GM12878 (cell line): ENCODE results near the gene SRC. TPM values are rescaled to one million over a fixed set of nuclear protein-coding genes. Genes with fewer than 3 reads are reported as not detected.

Source experiments
- ATAC-seq: fragments of 200-7000 bp; cut with Tn5 transposase; 3 replicates; pipeline ENCODE4 v1.9.1; 2020; ENCODE audit warnings: mild to moderate bottlenecking, moderate library complexity
- BruUV-seq: library from RNA; stranded (reverse); fragments of 400-500 nt; replicated peaks from 2 replicates; lab custom pipeline; 2021; lab: Mats Ljungman, UMichigan
- CTCF ChIA-PET: fragments of 300-600 bp; sonication (Branson Sonifier 250); formaldehyde crosslinking; extraction: SDS; loops from one replicate; lab custom pipeline; 2021; ENCODE audit warnings: inconsistent platforms; lab: Yijun Ruan, JAX
- POLR2A ChIA-PET: fragments of 350-600 bp; formaldehyde crosslinking; extraction: SDS; loops from one replicate; lab custom pipeline; 2021; ENCODE audit warnings: inconsistent platforms; lab: Charles Lee
- RAD21 ChIA-PET: fragments of 300-600 bp; sonication (Branson Sonifier 250); formaldehyde crosslinking; loops from one replicate; lab custom pipeline; 2023; ENCODE audit warnings: antibody characterized with exemption; ENCODE audit not compliant: unreplicated experiment; lab: Charles Lee
- SMC1A ChIA-PET: fragments of 300-600 bp; sonication (Branson Sonifier 250); formaldehyde crosslinking; loops from one replicate; lab custom pipeline; 2023; ENCODE audit not compliant: unreplicated experiment, uncharacterized antibody; lab: Charles Lee
- DNase-seq: peaks from one replicate; pipeline ENCODE4 v3.0.0-alpha.2; 2011; ENCODE audit warnings: low read depth, low spot score
- FAIRE-seq: peaks from 3 replicates; lab custom pipeline; 2011; peaks lifted over from hg19 to GRCh38; lab: Jason Lieb, UNC
- H2AFZ ChIP-seq: 2 replicates; pipeline ENCODE4 v1.6.0; 2011; ENCODE audit warnings: low read depth, low read length, control low read depth; ENCODE audit not compliant: control insufficient read depth
- H3K27ac ChIP-seq: 2 replicates; pipeline ENCODE4 v1.5.1; 2011; ENCODE audit warnings: control low read depth; ENCODE audit not compliant: control insufficient read depth, insufficient read depth
- H3K27me3 ChIP-seq, 2 experiments: replicated peaks in 1 of 2; 2 replicates each; pipeline versions ENCODE4 v1.6.0 to v1.6.1; 2011; ENCODE audit warnings: low read length in 1 of 2; ENCODE audit not compliant: control insufficient read depth in 2 of 2, insufficient read depth in 2 of 2
- H3K36me3 ChIP-seq, 2 experiments: 2 replicates each; pipeline ENCODE4 v1.5.1; 2011; ENCODE audit warnings: low read length in 1 of 2; ENCODE audit not compliant: control insufficient read depth in 2 of 2, insufficient read depth in 2 of 2
- H3K4me1 ChIP-seq: 2 replicates; pipeline ENCODE4 v1.6.1; 2011; ENCODE audit warnings: mild to moderate bottlenecking, low read length, moderate library complexity, mixed read lengths; ENCODE audit not compliant: control insufficient read depth, insufficient read depth
- H3K4me2 ChIP-seq: 2 replicates; pipeline ENCODE4 v1.6.0; 2011; ENCODE audit warnings: control low read depth; ENCODE audit not compliant: control insufficient read depth, insufficient read depth
- H3K4me3 ChIP-seq: fragments of 200-600 bp; sonication (generic); 2 replicates; pipeline ENCODE4 v1.5.1; 2016
- H3K79me2 ChIP-seq: 2 replicates; pipeline ENCODE4 v1.6.0; 2011; ENCODE audit warnings: low read length; ENCODE audit not compliant: control insufficient read depth, insufficient read depth
- H3K9ac ChIP-seq: 2 replicates; pipeline ENCODE4 v1.8.0; 2011; ENCODE audit warnings: low read length, control low read depth, mixed read lengths; ENCODE audit not compliant: control insufficient read depth, insufficient read depth
- H3K9me3 ChIP-seq: replicated peaks from 3 replicates; pipeline ENCODE4 v1.5.1; 2011; ENCODE audit warnings: mild to moderate bottlenecking, low read length; ENCODE audit not compliant: control insufficient read depth, insufficient read depth
- H4K20me1 ChIP-seq: 2 replicates; pipeline ENCODE4 v1.6.0; 2011; ENCODE audit not compliant: control insufficient read depth, insufficient read depth
- ASH2L ChIP-seq: fragments of 300-600, 200-600 bp; sonication (generic); IDR thresholded peaks from 2 replicates; pipeline ENCODE4 v1.6.1; 2017; ENCODE audit warnings: low read depth, mild to moderate bottlenecking, borderline replicate concordance
- CHD1 ChIP-seq: IDR thresholded peaks from 2 replicates; pipeline ENCODE4 v1.6.1; 2012; ENCODE audit warnings: low read depth, low read length, improper control_type of control experiment
- EGR1 ChIP-seq, 2 experiments: IDR thresholded peaks; 1 replicate in 1 of 2; 2 replicates in 1 of 2; pipeline ENCODE4 v1.6.1; 2011 to 2012; ENCODE audit warnings: low read depth in 2 of 2, low read length in 2 of 2, borderline replicate concordance in 1 of 2, mild to moderate bottlenecking in 1 of 2, moderate library complexity in 1 of 2
- FOXK2 ChIP-seq: fragments of 450-650 bp; IDR thresholded peaks from 2 replicates; pipeline ENCODE4 v1.6.1; 2017; ENCODE audit warnings: mild to moderate bottlenecking, moderate library complexity
- HDGF ChIP-seq: fragments of 450-650 bp; IDR thresholded peaks from 2 replicates; pipeline ENCODE4 v1.6.1; 2016; ENCODE audit warnings: antibody characterized with exemption
- RCOR1 ChIP-seq: conservative IDR thresholded peaks from 2 replicates; pipeline ENCODE4 v1.6.1; 2012; ENCODE audit warnings: low read depth, low read length, improper control_type of control experiment
- SIN3A ChIP-seq: IDR thresholded peaks from 2 replicates; pipeline ENCODE4 v1.6.1; 2012; ENCODE audit warnings: low read depth, low read length, improper control_type of control experiment
- SMAD5 ChIP-seq: IDR thresholded peaks from 2 replicates; pipeline ENCODE4 v1.6.1; 2016; ENCODE audit warnings: antibody characterized with exemption, low read depth
- SPI1 ChIP-seq: IDR thresholded peaks from 2 replicates; pipeline ENCODE4 v1.6.1; 2011; ENCODE audit warnings: low read depth, mild to moderate bottlenecking, low read length, moderate library complexity, borderline replicate concordance; ENCODE audit not compliant: insufficient read depth
- SREBF1 ChIP-seq: IDR thresholded peaks from 2 replicates; pipeline ENCODE4 v1.6.1; 2012; ENCODE audit warnings: mild to moderate bottlenecking, low read length
- STAT1 ChIP-seq: fragments of 450-650 bp; conservative IDR thresholded peaks from 2 replicates; pipeline ENCODE4 v1.6.1; 2014; ENCODE audit warnings: antibody characterized with exemption, mild to moderate bottlenecking
- TAF1 ChIP-seq: IDR thresholded peaks from 2 replicates; pipeline ENCODE4 v1.6.1; 2011; ENCODE audit warnings: mild to moderate bottlenecking, low read depth, low read length, borderline replicate concordance
- TCF12 ChIP-seq: IDR thresholded peaks from 2 replicates; pipeline ENCODE4 v1.6.1; 2011; ENCODE audit warnings: low read depth, mild to moderate bottlenecking, low read length
- TCF3 ChIP-seq: IDR thresholded peaks from 2 replicates; pipeline ENCODE4 v1.6.1; 2012; ENCODE audit warnings: low read depth, mild to moderate bottlenecking, low read length, borderline replicate concordance; ENCODE audit not compliant: insufficient read depth
- TCF7 ChIP-seq: IDR thresholded peaks from 2 replicates; pipeline ENCODE4 v1.6.1; 2014; ENCODE audit warnings: antibody characterized with exemption, borderline replicate concordance
- YBX1 ChIP-seq: fragments of 450-650 bp; IDR thresholded peaks from 2 replicates; pipeline ENCODE4 v1.6.1; 2016; ENCODE audit warnings: antibody characterized with exemption
- in situ Hi-C: fragments of 300-500 bp; cut with MboI; formaldehyde crosslinking; loops from 9 replicates; pipeline ENCODE4 v1.14.3; 2018; ENCODE audit warnings: mixed read lengths
- intact Hi-C: fragments of 100-400 bp; cut with micrococcal nuclease; formaldehyde crosslinking; loops from one replicate; pipeline ENCODE4 v1.14.2; 2022; ENCODE audit not compliant: unreplicated experiment
- polyA plus RNA-seq, 11 experiments: library from polyadenylated mRNA; depleted of rRNA in 4 of 11; unstranded in 6 of 11; stranded (reverse) in 5 of 11; fragments of >200 nt; fragmentation: Nextera tagmentation in 4 of 11; fragmentation: Illumina TruSeq in 1 of 11; extraction: Ambion mirVana in 4 of 11; extraction: Trizol in 1 of 11; gene quantifications; 1 replicate in 1 of 11; 2 replicates in 10 of 11; pipeline versions ENCODE4 v1.2.1 to v1.2.3, GENCODE V29; 2011 to 2016; ENCODE audit warnings: inconsistent platforms in 2 of 11, missing spikeins in 2 of 11, low read depth in 1 of 11
- total RNA-seq, 4 experiments: library from RNA; depleted of rRNA in 3 of 4; stranded (reverse); fragments of >200 nt in 3 of 4; fragmentation: Illumina TruSeq in 1 of 4; extraction: Trizol in 1 of 4; gene quantifications; 2 replicates each; pipeline versions ENCODE4 v1.2.1 to v1.2.3, GENCODE V29; 2013 to 2021
- TF ChIP-seq, protein P1 (sequence below): fragments of 450-650 bp; IDR thresholded peaks from 2 replicates; pipeline ENCODE4 v1.6.1; 2017; ENCODE audit warnings: mild to moderate bottlenecking, moderate library complexity
- TF ChIP-seq, protein P2 (sequence below): IDR thresholded peaks from 2 replicates; pipeline ENCODE4 v1.6.1; 2012; ENCODE audit warnings: low read depth, low read length, improper control_type of control experiment
- TF ChIP-seq, protein P3 (sequence below): IDR thresholded peaks from 2 replicates; pipeline ENCODE4 v1.6.1; 2011; ENCODE audit warnings: mild to moderate bottlenecking, low read depth, low read length, moderate library complexity; ENCODE audit not compliant: insufficient replicate concordance

Gene SRC
- total and polyA plus RNA-seq, 10 of the 15 experiments (the other 5 are each of a cell fraction or from before 2014, with no cell fraction given), result 0.60 to 71.3 (median 27.2) TPM

DNA sequence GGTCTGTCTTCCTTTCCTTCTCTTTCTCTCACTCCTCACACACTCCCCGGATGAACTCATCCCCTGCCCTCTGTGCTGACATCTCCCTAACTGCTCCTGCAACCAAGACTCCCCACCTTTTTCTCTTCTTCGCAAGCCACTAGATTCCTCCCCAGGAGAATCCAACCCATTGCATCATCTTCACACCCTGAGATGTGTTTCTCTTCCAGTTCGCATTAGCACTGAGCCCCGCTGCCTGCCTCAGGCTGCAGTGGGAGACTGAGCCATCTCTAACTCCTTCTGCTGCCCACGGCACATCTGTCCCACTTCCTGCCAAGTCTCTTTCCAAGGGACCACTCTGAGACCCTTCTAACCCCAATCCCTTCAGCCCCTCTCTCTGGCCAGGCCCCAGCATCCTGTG, 107.9 kb downstream of the SRC start (continued):
- TF ChIP-seq, protein P1, sequence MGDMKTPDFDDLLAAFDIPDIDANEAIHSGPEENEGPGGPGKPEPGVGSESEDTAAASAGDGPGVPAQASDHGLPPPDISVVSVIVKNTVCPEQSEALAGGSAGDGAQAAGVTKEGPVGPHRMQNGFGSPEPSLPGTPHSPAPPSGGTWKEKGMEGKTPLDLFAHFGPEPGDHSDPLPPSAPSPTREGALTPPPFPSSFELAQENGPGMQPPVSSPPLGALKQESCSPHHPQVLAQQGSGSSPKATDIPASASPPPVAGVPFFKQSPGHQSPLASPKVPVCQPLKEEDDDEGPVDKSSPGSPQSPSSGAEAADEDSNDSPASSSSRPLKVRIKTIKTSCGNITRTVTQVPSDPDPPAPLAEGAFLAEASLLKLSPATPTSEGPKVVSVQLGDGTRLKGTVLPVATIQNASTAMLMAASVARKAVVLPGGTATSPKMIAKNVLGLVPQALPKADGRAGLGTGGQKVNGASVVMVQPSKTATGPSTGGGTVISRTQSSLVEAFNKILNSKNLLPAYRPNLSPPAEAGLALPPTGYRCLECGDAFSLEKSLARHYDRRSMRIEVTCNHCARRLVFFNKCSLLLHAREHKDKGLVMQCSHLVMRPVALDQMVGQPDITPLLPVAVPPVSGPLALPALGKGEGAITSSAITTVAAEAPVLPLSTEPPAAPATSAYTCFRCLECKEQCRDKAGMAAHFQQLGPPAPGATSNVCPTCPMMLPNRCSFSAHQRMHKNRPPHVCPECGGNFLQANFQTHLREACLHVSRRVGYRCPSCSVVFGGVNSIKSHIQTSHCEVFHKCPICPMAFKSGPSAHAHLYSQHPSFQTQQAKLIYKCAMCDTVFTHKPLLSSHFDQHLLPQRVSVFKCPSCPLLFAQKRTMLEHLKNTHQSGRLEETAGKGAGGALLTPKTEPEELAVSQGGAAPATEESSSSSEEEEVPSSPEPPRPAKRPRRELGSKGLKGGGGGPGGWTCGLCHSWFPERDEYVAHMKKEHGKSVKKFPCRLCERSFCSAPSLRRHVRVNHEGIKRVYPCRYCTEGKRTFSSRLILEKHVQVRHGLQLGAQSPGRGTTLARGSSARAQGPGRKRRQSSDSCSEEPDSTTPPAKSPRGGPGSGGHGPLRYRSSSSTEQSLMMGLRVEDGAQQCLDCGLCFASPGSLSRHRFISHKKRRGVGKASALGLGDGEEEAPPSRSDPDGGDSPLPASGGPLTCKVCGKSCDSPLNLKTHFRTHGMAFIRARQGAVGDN, result no peak
- no peak for TF ChIP-seq HDGF
- TF ChIP-seq, protein P2, sequence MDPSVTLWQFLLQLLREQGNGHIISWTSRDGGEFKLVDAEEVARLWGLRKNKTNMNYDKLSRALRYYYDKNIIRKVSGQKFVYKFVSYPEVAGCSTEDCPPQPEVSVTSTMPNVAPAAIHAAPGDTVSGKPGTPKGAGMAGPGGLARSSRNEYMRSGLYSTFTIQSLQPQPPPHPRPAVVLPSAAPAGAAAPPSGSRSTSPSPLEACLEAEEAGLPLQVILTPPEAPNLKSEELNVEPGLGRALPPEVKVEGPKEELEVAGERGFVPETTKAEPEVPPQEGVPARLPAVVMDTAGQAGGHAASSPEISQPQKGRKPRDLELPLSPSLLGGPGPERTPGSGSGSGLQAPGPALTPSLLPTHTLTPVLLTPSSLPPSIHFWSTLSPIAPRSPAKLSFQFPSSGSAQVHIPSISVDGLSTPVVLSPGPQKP, result no peak
- TF ChIP-seq RCOR1, result no peak
- TF ChIP-seq TCF12, result no peak
- TF ChIP-seq SPI1, result no peak

DNA sequence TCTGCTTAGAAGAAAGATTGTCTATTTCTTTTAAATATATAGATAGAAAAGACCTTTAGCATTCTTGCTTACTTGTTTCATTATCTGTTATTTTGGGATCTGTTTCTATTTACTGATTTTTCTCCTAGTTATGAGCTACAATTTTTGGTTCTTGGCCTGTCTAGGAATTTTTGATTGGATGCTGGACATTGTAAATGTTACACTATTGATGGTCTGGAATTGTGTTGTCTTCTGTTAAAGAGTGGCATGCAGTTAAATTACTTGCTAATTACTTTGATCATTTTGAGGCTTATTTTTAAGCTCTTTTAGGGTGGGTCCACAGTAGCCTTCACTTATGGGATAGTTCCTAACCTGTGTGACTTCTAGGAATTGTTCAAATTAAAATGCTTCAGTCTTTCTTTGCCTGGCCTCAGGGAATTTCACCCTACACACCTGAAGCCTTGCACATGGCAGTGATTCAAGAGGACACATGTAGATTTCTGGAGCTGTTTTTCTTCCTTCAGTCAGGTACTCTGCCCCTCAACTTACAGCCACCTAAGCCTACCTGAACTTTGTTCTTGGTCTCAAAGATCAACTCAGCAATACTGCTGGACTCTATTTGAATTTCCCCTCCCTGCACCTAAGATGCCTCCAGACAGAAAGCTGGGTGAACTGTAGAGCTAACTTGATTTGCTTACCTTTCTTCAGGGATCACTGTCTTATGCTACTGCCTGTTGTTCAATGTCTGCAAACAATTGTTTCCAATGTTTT, 108.9 kb downstream of the SRC start:
- Histone ChIP-seq H3K27me3 (no peaks in the 10 kb centered on the region; a peak in 1 of 4 replicates), H4K20me1 (no peaks in the 10 kb centered on the region), H3K79me2 (no peaks in the 10 kb centered on the region), H3K4me2 (no peak overlapping the region), H3K4me3 (no peak overlapping the region), H3K9ac (no peak overlapping the region), H3K27ac (no peak overlapping the region), H3K4me1 (no peaks in the 10 kb centered on the region), H3K9me3 (peaks cover 2% of the 10 kb centered on the region; the same call in 2 of the 3 replicates), H2AFZ (no peak overlapping the region), H3K36me3 (no peaks in the 10 kb centered on the region)
- intact Hi-C loops (no loop called here), in situ Hi-C loops (no loop called here)
- CTCF ChIA-PET, result interaction anchor here (1.2 kb wide), 1 partner anchor 260 kb away, joined by 3 read pairs; no protein-coding TSS in a partner anchor
- POLR2A ChIA-PET, result no interaction called here
- no peak for ATAC-seq
- no TSS peak for BruUV-seq
- RAD21 ChIA-PET, result no interaction called here
- no peak for FAIRE-seq
- DNase-seq, result no peak
- SMC1A ChIA-PET, result no interaction called here
- TF ChIP-seq TCF3, result no peak
- TF ChIP-seq, protein P3, sequence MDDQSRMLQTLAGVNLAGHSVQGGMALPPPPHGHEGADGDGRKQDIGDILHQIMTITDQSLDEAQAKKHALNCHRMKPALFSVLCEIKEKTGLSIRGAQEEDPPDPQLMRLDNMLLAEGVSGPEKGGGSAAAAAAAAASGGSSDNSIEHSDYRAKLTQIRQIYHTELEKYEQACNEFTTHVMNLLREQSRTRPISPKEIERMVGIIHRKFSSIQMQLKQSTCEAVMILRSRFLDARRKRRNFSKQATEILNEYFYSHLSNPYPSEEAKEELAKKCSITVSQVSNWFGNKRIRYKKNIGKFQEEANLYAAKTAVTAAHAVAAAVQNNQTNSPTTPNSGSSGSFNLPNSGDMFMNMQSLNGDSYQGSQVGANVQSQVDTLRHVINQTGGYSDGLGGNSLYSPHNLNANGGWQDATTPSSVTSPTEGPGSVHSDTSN, result no peak
- TF ChIP-seq CHD1, result no peak
- no peak for TF ChIP-seq STAT1
- TF ChIP-seq ASH2L, result no peak
- no peak for TF ChIP-seq SREBF1
- no peak for TF ChIP-seq SIN3A
- no peak for TF ChIP-seq EGR1 (IDR thresholded peaks at IDR 0.05; ENCODE audit: borderline replicate concordance in 1 of 2, low read depth in 2 of 2, low read length in 2 of 2)
- TF ChIP-seq YBX1, result no peak
- no peak for TF ChIP-seq FOXK2
- no peak for TF ChIP-seq TCF7
- TF ChIP-seq SMAD5, result no peak
- TF ChIP-seq TAF1, result no peak
